Measurements from ENCODE around the gene GATA2. TPM values are rescaled to one million over a fixed set of nuclear protein-coding genes. Genes with fewer than 3 reads are reported as not detected.
A peak's percentile ranks its signal among the peaks of the same experiment; 100 is the strongest.

Gene GATA2
- total RNA-seq, 2 donors from 2014 or later, result 1.4 to 2.3 TPM

DNA sequence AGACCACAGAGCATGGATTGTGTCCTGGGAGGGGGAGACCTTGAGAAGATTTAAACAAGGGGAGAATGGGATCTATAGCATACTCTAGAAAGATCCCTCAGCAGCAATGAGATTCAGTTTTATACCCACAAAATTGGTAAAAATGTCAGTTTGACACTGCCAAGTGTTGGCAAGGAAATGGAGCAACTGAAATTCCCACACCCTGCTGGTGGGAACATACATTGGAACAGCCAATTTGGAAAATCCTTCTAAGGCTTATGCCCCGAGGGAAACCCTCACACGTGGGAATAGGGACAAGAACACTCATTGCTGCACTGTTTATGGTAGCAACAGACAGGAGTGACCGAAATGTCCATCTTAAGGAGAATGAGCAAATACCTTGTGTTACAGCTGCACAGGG, 21.3 kb downstream of the GATA2 start:
- ATAC-seq (no peak), DNase-seq (ENCODE audit: low spot score in 2 of 2) (no peak)
- no peaks in the 10 kb centered on the region for H3K9me3 Mint-ChIP-seq
- H3K36me3 Mint-ChIP-seq, result no peaks in the 10 kb centered on the region
- no peak overlapping the region for H3K27ac Mint-ChIP-seq

DNA sequence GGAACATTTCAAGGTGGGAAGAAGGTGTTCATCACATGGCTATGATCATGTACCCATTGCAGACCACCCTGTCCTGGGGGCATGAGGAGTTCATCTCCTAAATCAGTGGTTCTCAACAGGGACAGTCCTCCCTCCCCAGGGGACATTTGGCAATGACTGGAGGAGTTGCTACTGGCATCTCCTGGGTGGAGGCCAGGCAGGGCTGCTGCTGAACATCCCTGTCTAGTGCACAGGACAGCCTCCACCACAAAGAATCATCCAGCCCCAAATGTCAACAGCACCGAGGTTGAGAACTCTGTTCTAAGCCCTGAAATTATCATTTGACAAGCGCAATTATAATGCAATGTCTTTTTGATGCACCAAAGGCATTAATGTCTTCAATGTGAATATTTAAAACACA, 21.9 kb downstream of the GATA2 start:
- H3K9me3 Mint-ChIP-seq, result no peaks in the 10 kb centered on the region
- H3K27ac Mint-ChIP-seq, result no peak overlapping the region
- no peaks in the 10 kb centered on the region for H3K36me3 Mint-ChIP-seq
- ATAC-seq (no peak), DNase-seq (ENCODE audit: low spot score in 2 of 2) (no peak)

DNA sequence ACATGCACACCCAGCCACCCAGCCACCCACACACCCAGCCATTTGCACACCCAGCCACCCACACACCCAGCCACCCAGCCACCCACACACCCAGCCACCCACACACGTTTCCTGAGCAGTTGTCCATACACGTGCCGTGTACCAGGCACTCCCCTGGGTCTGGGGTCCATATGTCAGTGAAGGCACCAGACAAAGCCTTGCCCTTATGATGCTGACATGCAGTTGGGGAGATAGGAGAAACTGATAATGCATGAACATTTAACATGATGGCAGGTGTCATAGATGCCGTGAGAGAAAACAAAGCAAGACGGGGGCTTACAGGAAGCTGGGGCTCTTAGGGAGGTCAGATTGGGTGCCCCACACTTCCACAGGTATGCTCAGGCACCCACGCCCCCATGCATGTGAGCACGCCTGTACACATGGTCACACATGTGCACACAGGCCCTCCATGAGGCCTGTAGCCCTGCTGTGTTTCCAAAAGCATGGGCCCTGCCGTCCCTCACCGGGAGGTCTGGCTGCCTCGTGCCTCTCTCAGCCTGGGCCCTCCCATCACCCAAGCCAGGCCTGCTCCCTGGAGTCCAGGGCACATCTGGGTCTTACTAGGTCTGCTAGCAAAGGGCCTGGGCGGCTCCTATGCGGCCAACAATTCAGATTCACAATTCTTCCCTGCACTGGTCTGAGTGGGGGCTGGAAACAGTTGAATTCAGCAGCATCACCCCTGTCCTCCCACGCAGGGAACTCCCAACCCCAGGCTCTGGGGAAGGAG, 22.7 kb downstream of the GATA2 start:
- no peak for DNase-seq (ENCODE audit: low spot score in 2 of 2)
- no peak overlapping the region for H3K27ac Mint-ChIP-seq
- no peak for ATAC-seq
- no peaks in the 10 kb centered on the region for H3K36me3 Mint-ChIP-seq
- no peaks in the 10 kb centered on the region for H3K9me3 Mint-ChIP-seq

DNA sequence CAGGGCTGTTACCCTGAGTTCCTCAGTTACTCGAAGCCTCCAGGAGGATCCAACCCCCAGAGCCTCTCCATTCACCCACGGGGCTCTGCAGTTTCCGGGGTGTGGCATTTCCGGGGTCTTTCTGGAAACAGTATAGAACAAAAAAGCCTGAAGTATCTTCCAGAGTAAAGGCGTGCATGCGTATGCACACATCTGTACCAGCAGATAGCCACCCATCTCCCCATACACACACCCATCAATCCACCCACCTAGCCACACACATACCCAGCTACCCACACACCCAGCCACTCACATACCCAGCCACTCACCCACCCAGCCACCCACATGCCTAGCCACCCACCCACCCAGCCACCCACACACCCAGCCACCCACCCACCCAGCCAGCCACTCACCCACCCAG, 23.4 kb downstream of the GATA2 start:
- Mint-ChIP-seq H3K36me3 (no peaks in the 10 kb centered on the region), H3K9me3 (no peaks in the 10 kb centered on the region), H3K27ac (no peak overlapping the region)
- no peak for ATAC-seq
- DNase-seq (ENCODE audit: low spot score in 2 of 2), result no peak

DNA sequence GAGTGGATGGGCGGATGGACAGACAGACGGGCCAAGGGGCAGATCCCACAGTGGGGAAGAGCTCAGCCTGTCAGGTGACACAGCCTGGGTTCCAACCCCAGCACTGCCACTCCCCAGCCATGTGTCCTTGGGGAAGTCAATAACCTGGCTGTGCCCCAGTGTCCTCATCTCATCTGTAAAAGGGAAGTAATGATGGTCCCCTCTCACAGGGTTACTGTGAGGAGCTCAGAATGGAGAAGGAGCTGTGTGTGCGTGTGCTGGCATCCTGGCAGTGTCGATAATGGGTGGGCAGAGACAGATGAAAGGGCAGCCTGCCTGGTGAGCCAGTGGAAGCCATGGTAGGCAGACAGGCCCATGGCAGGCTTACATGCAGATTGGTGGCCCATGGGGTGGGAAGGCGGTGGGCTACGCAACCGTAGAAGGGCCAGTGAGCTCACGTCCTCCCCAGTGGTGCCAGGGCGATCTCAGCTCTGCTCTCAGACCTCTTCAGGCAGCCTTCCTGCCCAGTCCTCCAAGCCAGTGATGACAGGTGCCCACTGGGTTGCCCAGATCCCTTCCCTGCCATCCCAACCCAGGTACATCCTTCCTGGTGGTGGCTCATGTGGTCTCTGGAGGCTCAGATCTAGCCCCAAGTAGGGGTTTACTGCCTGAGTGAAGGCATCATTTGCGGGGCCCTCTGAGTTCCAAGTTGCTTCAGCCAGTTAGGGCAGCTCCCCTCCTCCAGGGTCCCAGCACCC, 24.0 kb downstream of the GATA2 start:
- DNase-seq (ENCODE audit: low spot score in 2 of 2) (no peak), ATAC-seq (no peak)
- Mint-ChIP-seq H3K9me3 (no peaks in the 10 kb centered on the region), H3K27ac (no peak overlapping the region), H3K36me3 (no peaks in the 10 kb centered on the region)

DNA sequence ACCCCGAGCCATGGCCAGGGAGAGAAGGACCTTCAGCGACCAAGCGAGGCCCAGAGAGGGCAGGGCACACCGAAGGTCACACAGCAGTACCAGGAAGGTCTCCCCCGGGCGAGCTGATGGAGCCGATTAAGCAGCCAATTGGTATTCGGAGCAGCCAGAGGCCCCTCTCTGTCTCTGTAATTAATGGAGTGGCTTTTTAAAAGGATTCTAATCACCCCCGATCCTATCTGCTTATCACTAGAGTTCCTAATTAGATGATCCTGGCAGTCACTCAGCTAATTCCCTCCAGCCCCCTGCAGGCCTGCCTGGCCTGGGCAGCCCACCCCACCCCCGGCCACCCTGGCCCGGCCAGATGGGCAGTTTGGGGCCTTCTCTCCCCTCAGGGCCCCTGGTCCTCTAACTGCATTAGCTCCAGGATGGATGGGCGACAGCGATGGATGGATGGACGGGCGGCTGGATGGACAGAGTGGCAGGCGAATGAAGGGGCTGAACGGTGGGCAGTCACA, 24.7 kb downstream of the GATA2 start:
- ATAC-seq, result no peak
- H3K36me3 Mint-ChIP-seq, result no peaks in the 10 kb centered on the region
- DNase-seq (ENCODE audit: low spot score in 2 of 2), result no peak
- H3K9me3 Mint-ChIP-seq, result no peaks in the 10 kb centered on the region
- H3K27ac Mint-ChIP-seq, result no peak overlapping the region

DNA sequence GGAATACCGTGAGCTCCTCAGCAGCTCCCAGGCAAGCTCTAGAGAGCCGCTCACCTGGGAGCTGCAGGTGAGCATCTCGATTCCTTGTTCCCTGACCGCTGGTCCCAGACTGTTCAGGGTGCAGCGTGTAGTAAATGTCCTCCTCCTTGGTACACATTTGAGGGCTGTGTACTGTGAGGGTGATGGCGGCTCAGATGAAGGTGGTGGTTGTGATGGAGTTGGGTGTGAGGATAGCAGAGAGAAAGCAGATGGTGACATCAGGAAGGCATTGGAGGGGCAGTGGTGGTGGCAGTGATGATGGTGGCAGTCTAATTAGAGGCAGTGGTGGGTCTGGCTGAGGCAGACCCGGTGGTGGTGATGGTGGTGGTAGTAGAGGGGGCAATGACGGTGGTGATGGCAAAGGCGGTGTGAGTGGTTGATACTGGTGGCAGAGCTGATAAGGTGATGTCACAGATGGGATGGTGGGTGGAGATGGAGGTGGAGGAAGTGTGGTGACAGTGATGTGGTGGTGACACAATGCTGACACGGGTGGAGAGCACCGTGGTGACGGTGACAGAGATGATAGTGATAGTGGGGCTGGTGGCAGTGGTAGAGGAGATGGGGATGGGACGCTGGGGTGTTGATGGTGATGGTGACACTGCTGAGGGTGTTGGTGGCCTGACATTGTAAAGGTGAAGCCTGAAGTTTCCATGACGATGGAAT, 26.0 kb downstream of the GATA2 start, which contains the start of gene DNAJB8:
DNAJB8 (minus strand) TSS at position 51 of the 702 bp plus-strand sequence. CDS start 3,645 bp downstream, outside the sequence.
- Mint-ChIP-seq H3K9me3 (no peaks in the 10 kb centered on the region), H3K27ac (peak within 1 kb of the TSS in 1 of 2 donors; percentile 1), H3K36me3 (no peaks in the 10 kb centered on the region)
- DNase-seq (ENCODE audit: low spot score in 2 of 2) (no peak), ATAC-seq (peak; percentile 57 to 77)

DNA sequence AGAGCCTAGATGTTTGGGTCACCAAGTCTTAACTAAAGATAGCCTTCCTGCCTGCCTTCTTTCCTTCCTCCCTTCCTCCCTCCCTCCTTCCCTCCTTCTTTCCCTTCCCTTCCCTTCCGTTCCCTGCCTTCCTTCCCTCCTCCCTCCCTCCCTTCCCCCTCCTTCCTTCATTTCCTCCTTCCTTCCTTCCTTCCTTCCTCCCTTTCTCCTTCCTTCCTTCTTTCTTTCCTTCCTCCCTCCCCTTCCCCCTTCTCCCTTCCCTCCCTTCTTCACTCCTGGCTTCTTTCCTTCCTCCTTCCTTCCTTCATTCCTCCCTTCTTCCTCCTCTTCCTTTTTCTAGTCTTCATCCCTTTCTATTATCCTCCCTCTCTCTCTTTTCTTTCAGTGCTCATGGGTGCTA, 28.3 kb downstream of the GATA2 start:
- DNase-seq (ENCODE audit: low spot score in 2 of 2), result no peak
- no peak for ATAC-seq
- Mint-ChIP-seq H3K9me3 (no peaks in the 10 kb centered on the region), H3K36me3 (no peaks in the 10 kb centered on the region), H3K27ac (no peak overlapping the region)

DNA sequence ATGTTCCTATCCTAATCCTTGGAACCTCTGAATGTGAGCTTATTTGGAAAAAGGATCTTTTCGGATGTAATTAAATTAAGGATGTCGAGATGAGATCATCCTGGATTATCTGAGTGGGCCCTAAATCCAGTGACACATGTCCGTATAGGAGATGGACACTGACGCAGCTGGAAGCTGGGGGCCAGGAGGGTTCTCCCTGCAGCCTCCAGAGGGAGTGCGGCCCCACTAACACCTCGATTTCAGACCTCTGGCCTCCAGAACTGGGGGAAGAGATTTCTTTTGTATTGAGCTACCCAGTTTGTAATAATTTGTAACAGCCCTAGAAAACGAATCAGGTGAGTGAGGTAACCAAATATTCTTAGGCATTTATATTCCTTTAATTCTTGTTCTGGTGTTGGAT, 28.8 kb downstream of the GATA2 start:
- no peak for DNase-seq (ENCODE audit: low spot score in 2 of 2)
- Mint-ChIP-seq H3K9me3 (no peaks in the 10 kb centered on the region), H3K36me3 (no peaks in the 10 kb centered on the region), H3K27ac (no peak overlapping the region)
- no peak for ATAC-seq

DNA sequence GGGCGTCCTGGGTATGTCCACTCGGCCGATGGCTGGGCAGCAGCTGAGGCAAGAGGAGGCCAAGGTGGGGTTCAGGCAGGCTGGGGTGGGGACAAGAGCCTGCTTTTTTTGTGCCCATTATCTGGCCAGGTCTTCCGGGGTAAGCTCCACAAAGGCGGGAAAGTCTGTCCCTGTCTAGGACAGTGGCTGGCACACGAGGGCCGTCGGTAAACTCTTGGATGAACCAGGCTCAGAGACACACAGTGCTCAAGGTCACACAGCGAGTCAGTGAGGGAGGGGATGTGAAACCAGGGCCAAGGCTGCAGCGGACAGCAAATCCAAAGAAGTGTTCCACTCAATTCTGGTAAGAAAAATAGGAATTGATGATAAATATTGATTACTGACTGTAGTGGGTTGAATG, 29.2 kb downstream of the GATA2 start:
- no peak for DNase-seq (ENCODE audit: low spot score in 2 of 2)

DNA sequence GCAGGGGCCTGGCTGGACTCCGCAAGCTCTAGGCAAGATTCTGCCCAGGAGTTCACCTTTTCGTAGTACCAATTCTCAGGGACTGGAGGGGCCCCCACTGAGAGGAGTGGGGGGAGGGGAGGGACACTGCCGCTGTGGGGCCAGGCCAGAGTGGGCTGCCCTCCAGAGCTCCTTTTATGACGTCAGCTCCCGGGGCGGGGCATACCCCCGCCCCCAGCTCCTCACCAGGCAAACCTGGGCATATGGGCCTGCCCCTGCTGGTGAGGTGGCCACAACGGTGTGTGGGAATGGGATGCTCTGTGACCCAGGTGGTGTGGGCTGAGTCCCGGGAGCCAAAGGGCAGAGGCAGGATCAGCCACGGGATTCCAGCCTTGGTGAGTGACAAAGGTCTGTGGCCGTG, 29.6 kb downstream of the GATA2 start:
- no peak overlapping the region for H3K27ac Mint-ChIP-seq
- ATAC-seq (no peak), DNase-seq (ENCODE audit: low spot score in 2 of 2) (no peak)
- H3K36me3 Mint-ChIP-seq, result no peaks in the 10 kb centered on the region
- H3K9me3 Mint-ChIP-seq, result no peaks in the 10 kb centered on the region

More for the DNA sequence above, 29.2 kb downstream of the GATA2 start:
- no peak overlapping the region for H3K27ac Mint-ChIP-seq
- H3K9me3 Mint-ChIP-seq, result no peaks in the 10 kb centered on the region
- no peaks in the 10 kb centered on the region for H3K36me3 Mint-ChIP-seq
- no peak for ATAC-seq

DNA sequence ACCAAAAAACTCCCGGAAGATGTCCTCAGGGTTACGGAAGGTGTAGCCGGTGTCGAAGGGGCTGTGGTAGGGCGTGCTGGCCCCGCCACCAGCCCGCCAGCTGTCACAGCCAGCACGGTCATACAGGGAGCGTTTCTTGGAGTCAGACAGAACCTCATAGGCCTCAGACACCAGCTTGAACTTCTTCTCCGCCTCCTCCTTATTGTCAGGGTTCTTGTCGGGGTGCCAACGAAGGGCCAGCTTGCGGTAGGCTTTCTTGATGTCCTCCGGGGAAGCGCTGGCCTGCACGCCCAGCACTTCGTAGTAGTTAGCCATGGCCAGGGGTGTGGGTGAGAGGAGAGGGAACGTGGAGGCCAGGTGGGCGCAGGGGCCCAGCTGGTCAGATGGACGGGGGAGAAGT, 30.1 kb downstream of the GATA2 start:
- Mint-ChIP-seq H3K27ac (no peak overlapping the region), H3K9me3 (no peaks in the 10 kb centered on the region), H3K36me3 (no peaks in the 10 kb centered on the region)
- DNase-seq (ENCODE audit: low spot score in 2 of 2) (no peak), ATAC-seq (no peak)

DNA sequence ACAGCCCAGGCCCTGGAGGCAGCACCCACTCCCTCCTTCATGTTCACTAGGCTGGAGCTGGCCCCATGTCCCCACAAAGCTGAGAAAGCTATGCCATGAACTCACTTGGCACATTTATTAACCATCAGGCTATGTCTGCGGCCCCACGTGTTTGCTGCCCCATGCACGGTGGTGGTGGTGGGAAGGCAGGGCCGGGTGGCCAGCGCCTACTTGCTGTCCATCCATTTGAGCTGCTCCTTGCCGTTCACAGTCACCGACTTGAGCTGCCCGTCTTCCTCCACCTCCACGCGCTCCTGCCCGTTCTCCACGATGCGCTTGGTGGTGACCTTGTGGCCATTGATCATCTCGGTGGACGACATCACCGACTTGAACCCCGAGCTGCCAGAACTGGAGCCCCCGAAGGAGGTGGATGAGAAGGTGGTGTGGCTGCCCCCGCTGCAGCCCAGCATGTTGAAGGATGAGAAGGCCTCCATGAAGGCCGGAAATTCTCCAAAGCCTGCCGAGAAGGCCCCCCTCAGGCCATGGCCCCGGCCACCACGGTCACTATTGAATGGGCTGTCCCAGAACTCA, 30.6 kb downstream of the GATA2 start:
- H3K9me3 Mint-ChIP-seq, result no peaks in the 10 kb centered on the region
- no peaks in the 10 kb centered on the region for H3K36me3 Mint-ChIP-seq
- DNase-seq (ENCODE audit: low spot score in 2 of 2) (no peak), ATAC-seq (no peak)
- no peak overlapping the region for H3K27ac Mint-ChIP-seq

DNA sequence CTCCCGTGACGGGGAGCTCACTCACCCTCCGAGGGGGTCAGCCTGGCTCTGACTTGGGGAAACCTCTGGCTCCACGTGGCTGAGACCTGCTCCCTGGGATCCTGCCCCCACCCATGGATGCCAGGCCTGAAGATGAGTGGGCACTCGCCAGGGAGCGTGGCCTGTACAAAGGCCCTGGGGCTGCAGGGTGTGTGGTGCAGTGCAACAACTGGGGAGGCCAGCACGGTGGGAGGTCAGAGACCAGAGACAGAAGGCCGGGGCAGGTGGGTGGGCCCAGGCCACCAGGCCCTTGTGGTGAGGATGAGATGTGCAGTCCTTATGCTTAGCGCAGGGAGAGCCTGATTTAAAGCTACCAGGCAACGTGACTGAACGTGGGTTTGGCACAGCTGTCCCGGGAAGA, 31.3 kb downstream of the GATA2 start:
- Mint-ChIP-seq H3K27ac (no peak overlapping the region), H3K36me3 (no peaks in the 10 kb centered on the region), H3K9me3 (no peaks in the 10 kb centered on the region)
- ATAC-seq, result no peak
- DNase-seq (ENCODE audit: low spot score in 2 of 2), result no peak

DNA sequence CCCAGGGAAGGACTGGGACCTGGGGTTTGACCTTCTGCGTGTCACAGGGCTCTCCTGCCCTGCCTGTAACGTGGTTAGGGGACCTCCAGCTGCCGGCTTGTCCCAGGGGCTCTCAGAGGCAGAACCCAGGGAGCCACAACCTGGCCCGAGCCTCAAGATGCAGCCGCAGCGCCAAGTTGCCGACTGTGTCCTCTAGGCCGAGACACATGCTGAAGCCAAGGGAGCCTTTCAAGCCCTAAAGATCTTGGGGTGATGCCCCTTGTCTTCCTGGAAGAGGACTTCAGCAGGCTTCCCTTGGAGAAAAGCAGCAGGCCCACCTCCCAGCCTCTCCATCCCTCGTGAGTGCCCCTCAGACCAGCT, 33.6 kb downstream of the GATA2 start:
- H3K27ac Mint-ChIP-seq, result no peak overlapping the region
- ATAC-seq, result no peak
- H3K9me3 Mint-ChIP-seq, result no peaks in the 10 kb centered on the region
- no peaks in the 10 kb centered on the region for H3K36me3 Mint-ChIP-seq
- no peak for DNase-seq (ENCODE audit: low spot score in 2 of 2)

DNA sequence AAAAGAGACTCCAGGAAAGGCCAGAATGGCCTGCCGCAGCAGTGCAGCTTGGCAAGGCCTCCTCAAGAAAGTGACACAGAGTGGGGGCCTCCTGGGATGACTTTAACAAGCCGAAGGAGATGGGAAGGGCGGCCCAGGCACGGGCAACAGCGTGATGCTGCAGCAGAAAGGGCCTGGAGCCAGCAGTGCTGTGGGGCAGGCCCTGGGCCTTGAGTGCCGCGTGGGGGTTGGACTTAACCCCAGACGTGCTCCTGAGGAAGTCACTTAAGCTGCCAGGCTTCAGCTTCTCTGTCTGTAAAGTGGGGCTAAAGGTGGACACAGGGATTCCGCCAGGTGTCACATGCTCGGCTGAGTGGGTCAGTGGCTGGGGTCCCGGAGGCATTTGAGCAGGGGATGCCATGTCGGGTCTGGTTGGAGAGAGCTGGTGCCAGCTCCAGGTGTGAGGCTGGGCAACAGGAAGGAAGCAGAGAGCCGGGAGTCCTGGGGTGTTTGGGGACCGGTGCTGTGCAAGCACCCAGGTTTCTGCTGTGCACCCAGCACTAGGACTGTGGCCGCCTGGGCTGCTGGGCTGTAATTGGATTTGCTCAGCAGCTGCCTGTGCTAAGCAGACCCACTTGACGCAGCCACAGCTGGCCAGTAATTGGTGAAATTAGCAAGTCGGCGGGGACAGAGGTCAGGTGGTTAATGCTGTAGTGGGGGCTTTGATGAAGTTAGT, 34.1 kb downstream of the GATA2 start:
- no peak for ATAC-seq
- DNase-seq (ENCODE audit: low spot score in 2 of 2), result no peak
- H3K36me3 Mint-ChIP-seq, result no peaks in the 10 kb centered on the region
- H3K27ac Mint-ChIP-seq, result no peak overlapping the region
- no peaks in the 10 kb centered on the region for H3K9me3 Mint-ChIP-seq
